ENCODE measurements around the gene PINK1.

GRCh38 chr1:20614131-20614579, 19.1 kb upstream of the PINK1 start:
- no peak for TF ChIP-seq TAF1 (IDR thresholded peaks at IDR 0.05; ENCODE audit: borderline replicate concordance, low read depth, low read length)
- TF ChIP-seq POLR2A (IDR thresholded peaks at IDR 0.05; ENCODE audit: low read depth, low read length): no peak
